PC-9 (cell line): Measurements from ENCODE around the gene LAMP1.

Experiments
- EZH2 ChIP-seq: fragments of 200-600 bp; sonication (generic); IDR thresholded peaks from 2 replicates; pipeline ENCODE4 v1.8.0; 2017; ENCODE audit warnings: antibody characterized with exemption, low read depth
- TF ChIP-seq, protein P1 (sequence below): fragments of 200-600 bp; sonication (generic); conservative IDR thresholded peaks from 2 replicates; pipeline ENCODE4 v1.6.1; 2017; ENCODE audit warnings: mixed run types, antibody characterized with exemption, mild to moderate bottlenecking, moderate library complexity

DNA sequence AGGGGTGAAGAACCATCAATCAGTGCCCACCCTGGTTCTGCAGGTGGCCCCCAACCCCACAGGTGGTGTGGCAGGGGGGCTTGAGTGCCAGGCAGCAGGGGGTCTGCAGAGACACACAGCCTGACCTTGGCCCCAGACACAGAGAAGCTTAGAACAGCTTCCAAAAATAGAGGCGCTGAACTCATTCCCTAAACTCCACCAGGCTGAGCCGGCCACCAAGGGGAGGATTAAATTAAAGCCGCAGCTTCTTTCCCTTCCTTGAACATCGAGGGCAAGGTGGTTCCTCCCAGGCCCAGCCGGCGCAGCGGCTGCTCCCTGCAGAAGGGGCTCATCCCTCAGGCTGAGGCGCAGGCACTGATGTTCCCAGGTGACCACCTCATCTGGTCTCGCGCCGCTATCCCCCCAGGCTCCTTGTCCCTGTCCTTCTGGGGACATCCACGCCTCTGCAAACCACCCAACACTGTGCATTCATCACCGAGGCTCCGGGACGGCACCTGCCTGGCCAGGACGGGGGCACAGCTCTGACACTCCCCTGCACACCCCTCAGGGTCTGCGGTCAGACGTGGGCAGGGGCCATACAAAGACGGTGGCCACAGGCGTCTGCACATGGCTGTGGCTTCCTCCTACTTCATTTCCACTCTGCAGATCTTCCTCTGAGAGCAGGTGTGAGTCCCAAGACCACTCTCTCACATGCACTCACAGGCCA, 30.9 kb downstream of the LAMP1 start:
- TF ChIP-seq, protein P1, sequence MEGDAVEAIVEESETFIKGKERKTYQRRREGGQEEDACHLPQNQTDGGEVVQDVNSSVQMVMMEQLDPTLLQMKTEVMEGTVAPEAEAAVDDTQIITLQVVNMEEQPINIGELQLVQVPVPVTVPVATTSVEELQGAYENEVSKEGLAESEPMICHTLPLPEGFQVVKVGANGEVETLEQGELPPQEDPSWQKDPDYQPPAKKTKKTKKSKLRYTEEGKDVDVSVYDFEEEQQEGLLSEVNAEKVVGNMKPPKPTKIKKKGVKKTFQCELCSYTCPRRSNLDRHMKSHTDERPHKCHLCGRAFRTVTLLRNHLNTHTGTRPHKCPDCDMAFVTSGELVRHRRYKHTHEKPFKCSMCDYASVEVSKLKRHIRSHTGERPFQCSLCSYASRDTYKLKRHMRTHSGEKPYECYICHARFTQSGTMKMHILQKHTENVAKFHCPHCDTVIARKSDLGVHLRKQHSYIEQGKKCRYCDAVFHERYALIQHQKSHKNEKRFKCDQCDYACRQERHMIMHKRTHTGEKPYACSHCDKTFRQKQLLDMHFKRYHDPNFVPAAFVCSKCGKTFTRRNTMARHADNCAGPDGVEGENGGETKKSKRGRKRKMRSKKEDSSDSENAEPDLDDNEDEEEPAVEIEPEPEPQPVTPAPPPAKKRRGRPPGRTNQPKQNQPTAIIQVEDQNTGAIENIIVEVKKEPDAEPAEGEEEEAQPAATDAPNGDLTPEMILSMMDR = no peak
- TF ChIP-seq EZH2 = no peak
